IPS-20b (cell line): ENCODE results near the gene TMEM163.

Experiments
- H3K27ac ChIP-seq: one replicate; pipeline ENCODE4 v1.5.1; 2013; ENCODE audit warnings: low read length
- H3K27me3 ChIP-seq: 2 replicates; pipeline ENCODE4 v1.6.1; 2013; ENCODE audit warnings: mild to moderate bottlenecking, low read length, inconsistent platforms; ENCODE audit not compliant: insufficient read depth
- H3K36me3 ChIP-seq: 2 replicates; pipeline ENCODE4 v1.6.1; 2013; ENCODE audit warnings: low read depth, mild to moderate bottlenecking, inconsistent platforms, low read length, moderate library complexity; ENCODE audit not compliant: insufficient read depth
- H3K4me1 ChIP-seq: 2 replicates; pipeline ENCODE4 v1.6.1; 2013; ENCODE audit warnings: mild to moderate bottlenecking, control low read depth, inconsistent platforms, low read length, moderate library complexity; ENCODE audit not compliant: insufficient read depth
- H3K4me3 ChIP-seq: 2 replicates; pipeline ENCODE4 v1.5.1; 2013; ENCODE audit warnings: mild to moderate bottlenecking, low read length, inconsistent platforms
- H3K9ac ChIP-seq: 2 replicates; pipeline ENCODE4 v1.6.1; 2013; ENCODE audit warnings: low read depth, mild to moderate bottlenecking, inconsistent platforms, low read length, moderate library complexity
- H3K9me3 ChIP-seq: 2 replicates; pipeline ENCODE4 v1.6.1; 2013; ENCODE audit warnings: mild to moderate bottlenecking, low read depth, low read length, inconsistent platforms; ENCODE audit not compliant: insufficient read depth

The TMEM163 gene

GRCh38 chr2:134718023-134718816 lies 580 bp downstream of the TMEM163 start:
- H3K36me3 ChIP-seq = no peaks in the 10 kb centered on the region
- peak overlapping the region; percentile 84 for H3K4me3 ChIP-seq
- no peaks in the 10 kb centered on the region; the same call in 1 of the 2 replicates for H3K4me1 ChIP-seq
- H3K9me3 ChIP-seq = no peaks in the 10 kb centered on the region
- H3K27me3 ChIP-seq = peaks cover 80% of the 10 kb centered on the region
- no peak overlapping the region for H3K27ac ChIP-seq
- H3K9ac ChIP-seq = peak overlapping the region; percentile 52; the same call in 1 of the 2 replicates

DNA sequence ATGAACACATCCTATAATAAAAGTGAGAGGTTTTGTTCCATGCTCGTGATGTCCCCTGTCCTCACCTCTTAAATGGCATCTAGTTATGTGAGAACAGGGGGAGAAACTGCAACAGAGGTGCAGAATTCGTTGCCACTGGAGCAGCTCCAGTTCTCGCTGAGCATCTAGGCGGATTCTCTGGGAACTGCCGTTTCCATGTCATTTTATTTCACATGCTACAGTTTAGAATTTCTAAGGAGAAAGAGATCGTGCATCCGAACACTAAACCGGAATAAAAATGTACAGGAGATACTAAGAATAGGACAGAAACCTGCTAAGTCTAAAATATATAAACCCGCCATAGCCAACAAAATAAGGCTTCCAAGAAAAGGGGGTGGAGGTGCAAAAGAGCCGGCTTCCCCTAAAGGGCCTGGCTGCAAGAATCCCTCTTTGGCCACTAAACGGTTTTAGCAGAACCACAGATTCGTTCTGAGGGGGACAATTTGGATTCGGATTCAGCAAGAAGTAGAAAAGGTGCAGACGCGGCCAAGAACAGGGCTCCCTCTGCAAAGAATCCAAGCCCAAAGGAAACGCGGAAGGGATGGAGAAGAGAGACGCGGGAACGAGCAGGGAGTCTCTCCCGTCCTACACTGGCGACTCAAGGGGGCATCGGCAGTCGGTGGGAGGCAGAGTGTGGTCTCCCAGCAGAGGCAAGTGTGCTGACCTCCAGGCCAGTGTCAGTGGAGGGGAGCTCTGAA lies 1.3 kb downstream of the TMEM163 start:
- no peaks in the 10 kb centered on the region for H3K36me3 ChIP-seq
- no peaks in the 10 kb centered on the region; the same call in 1 of the 2 replicates for H3K4me1 ChIP-seq
- peak overlapping the region; percentile 84 for H3K4me3 ChIP-seq
- peaks cover 79% of the 10 kb centered on the region for H3K27me3 ChIP-seq
- no peak overlapping the region for H3K27ac ChIP-seq
- H3K9me3 ChIP-seq = no peaks in the 10 kb centered on the region
- H3K9ac ChIP-seq = peak overlapping the region; percentile 52; the same call in 1 of the 2 replicates

DNA sequence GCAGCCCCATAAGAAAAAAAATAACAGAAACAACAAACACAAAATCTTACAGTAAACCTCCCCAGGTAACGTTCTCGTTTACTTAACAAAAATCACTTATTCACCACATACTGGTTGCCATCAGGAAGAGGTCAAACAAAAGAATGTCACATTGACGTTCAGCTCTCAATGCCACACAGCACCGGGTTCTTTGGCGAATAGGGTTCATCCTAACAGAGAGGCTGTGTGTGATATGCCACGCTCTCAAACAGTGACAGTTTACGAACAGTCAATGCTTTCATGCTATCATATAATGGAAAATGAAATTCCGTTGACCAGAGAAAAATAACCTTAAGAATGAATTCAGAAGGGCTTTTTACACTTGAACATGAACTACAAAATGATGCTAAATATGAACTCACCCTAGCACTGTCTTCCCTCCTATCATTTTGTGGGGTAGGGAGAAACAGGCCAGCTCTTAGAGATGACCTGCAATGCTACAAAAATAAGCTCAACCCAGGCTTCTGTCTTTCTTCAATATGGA lies 2.0 kb downstream of the TMEM163 start:
- Histone ChIP-seq H3K4me3 (no peak overlapping the region), H3K9ac (no peak overlapping the region), H3K27ac (no peak overlapping the region), H3K4me1 (no peaks in the 10 kb centered on the region; the same call in 1 of the 2 replicates), H3K36me3 (no peaks in the 10 kb centered on the region), H3K9me3 (no peaks in the 10 kb centered on the region), H3K27me3 (peaks cover 72% of the 10 kb centered on the region)

DNA sequence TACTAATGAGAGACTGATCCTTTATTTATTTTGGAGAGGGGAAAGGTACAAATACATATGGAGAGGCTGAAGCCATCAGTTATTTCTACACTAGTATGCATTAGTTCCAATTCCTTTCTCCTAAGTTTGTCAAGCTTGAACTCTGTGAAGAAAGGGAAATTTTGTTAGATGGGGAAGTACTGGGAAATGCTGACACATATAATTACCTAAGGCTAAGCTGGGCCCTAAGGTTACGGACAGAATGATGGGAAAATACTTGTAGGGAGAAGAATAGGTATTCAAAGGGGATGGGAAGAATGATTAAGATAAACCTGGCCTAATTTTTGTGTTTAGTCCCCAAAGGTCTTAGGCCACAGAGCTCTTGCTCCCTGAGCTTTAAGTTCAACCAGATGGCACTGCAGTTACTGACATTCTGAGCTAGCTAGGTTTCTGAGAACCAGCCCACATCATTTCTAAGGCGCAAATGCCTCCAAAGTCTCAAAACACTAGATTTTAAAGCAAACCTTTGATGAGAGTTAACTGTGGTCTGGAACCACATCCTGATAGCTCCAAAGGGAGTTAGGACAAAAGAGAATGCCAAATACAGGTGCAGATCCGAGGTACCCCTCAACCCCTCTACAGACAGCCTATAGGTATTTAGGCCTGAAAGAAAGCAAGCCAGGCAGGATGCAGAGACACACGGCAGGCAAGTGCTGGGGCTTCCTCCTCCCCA lies 2.7 kb downstream of the TMEM163 start:
- Histone ChIP-seq H3K4me3 (no peak overlapping the region), H3K36me3 (no peaks in the 10 kb centered on the region), H3K27me3 (peaks cover 65% of the 10 kb centered on the region), H3K4me1 (peaks cover 4% of the 10 kb centered on the region; the same call in 1 of the 2 replicates), H3K9ac (no peak overlapping the region), H3K27ac (no peak overlapping the region), H3K9me3 (no peaks in the 10 kb centered on the region)

DNA sequence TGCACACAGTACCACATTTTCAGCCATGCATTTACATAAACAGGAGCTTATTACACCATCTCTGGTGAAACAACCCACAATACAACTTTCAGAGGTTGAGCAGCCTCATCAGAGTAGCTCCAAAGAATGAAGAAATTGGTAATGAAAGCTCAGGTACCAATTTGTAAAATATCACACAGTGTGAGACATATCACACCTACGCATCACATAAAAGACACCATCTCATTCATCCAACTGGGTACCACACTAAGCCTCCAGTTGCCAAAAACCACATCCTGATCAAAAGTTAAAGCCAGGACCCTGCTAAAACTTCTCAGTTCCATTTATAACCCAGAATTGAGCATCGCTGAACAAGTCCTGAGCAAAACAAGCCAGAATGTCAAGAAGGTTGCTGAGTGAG lies 4.6 kb downstream of the TMEM163 start:
- H3K27me3 ChIP-seq = peaks cover 47% of the 10 kb centered on the region

GRCh38 chr2:134713606-134714005 lies 5.2 kb downstream of the TMEM163 start:
- H3K27ac ChIP-seq = no peak overlapping the region
- H3K27me3 ChIP-seq = peaks cover 44% of the 10 kb centered on the region
- H3K9ac ChIP-seq = no peak overlapping the region
- no peaks in the 10 kb centered on the region for H3K36me3 ChIP-seq
- H3K4me1 ChIP-seq = peaks cover 4% of the 10 kb centered on the region; the same call in 1 of the 2 replicates
- no peaks in the 10 kb centered on the region for H3K9me3 ChIP-seq
- H3K4me3 ChIP-seq = no peak overlapping the region

More for the DNA sequence above, 4.6 kb downstream of the TMEM163 start:
- Histone ChIP-seq H3K4me1 (peaks cover 4% of the 10 kb centered on the region; the same call in 1 of the 2 replicates), H3K9me3 (no peaks in the 10 kb centered on the region), H3K36me3 (no peaks in the 10 kb centered on the region), H3K4me3 (no peak overlapping the region), H3K27ac (no peak overlapping the region), H3K9ac (no peak overlapping the region)

GRCh38 chr2:134713176-134713575 lies 5.6 kb downstream of the TMEM163 start:
- no peaks in the 10 kb centered on the region for H3K9me3 ChIP-seq
- H3K9ac ChIP-seq = no peak overlapping the region
- H3K27ac ChIP-seq = no peak overlapping the region
- peaks cover 4% of the 10 kb centered on the region; the same call in 1 of the 2 replicates for H3K4me1 ChIP-seq
- H3K36me3 ChIP-seq = no peaks in the 10 kb centered on the region
- no peak overlapping the region for H3K4me3 ChIP-seq
- peaks cover 40% of the 10 kb centered on the region for H3K27me3 ChIP-seq

- Histone ChIP-seq H3K4me3 (no peak overlapping the region), H3K9ac (no peak overlapping the region), H3K27ac (no peak overlapping the region), H3K27me3 (peaks cover 35% of the 10 kb centered on the region), H3K9me3 (no peaks in the 10 kb centered on the region), H3K36me3 (no peaks in the 10 kb centered on the region), H3K4me1 (peaks cover 4% of the 10 kb centered on the region; the same call in 1 of the 2 replicates)
Measured at GRCh38 chr2:134712736-134713135, 6.1 kb downstream of the TMEM163 start.

- Histone ChIP-seq H3K9me3 (no peaks in the 10 kb centered on the region), H3K4me1 (peaks cover 4% of the 10 kb centered on the region; the same call in 1 of the 2 replicates), H3K27ac (no peak overlapping the region), H3K36me3 (no peaks in the 10 kb centered on the region), H3K27me3 (peaks cover 33% of the 10 kb centered on the region), H3K4me3 (no peak overlapping the region), H3K9ac (no peak overlapping the region)
Measured at GRCh38 chr2:134712299-134712698, 6.5 kb downstream of the TMEM163 start.

GRCh38 chr2:134711692-134712091 lies 7.1 kb downstream of the TMEM163 start:
- Histone ChIP-seq H3K36me3 (no peaks in the 10 kb centered on the region), H3K4me3 (no peak overlapping the region), H3K9me3 (no peaks in the 10 kb centered on the region), H3K9ac (no peak overlapping the region), H3K4me1 (peaks cover 4% of the 10 kb centered on the region; the same call in 1 of the 2 replicates), H3K27me3 (peaks cover 28% of the 10 kb centered on the region), H3K27ac (no peak overlapping the region)

DNA sequence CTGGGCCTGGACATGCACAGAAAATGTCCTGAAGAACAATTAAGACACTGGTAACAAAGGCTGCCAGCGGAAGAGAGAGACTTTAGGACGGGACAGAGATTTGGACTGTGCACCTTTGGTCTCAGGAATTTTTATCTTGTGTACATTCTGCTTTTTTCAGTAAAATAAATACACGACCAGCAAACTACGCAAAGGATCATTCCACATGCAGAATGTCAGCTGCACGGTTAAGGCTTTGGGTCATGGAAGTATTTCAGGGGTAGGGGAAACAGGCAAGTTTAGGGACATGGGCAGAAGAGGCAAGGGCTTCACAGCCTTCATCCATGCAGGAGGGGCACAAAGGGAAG lies 11.5 kb downstream of the TMEM163 start:
- H3K4me3 ChIP-seq = no peak overlapping the region
- H3K4me1 ChIP-seq = peaks cover 16% of the 10 kb centered on the region; the same call in 1 of the 2 replicates
- H3K27me3 ChIP-seq = peaks cover 3% of the 10 kb centered on the region; the same call in 1 of the 2 replicates
- H3K36me3 ChIP-seq = no peaks in the 10 kb centered on the region
- H3K9ac ChIP-seq = no peak overlapping the region
- H3K9me3 ChIP-seq = no peaks in the 10 kb centered on the region
- H3K27ac ChIP-seq = no peak overlapping the region
